Fibroblast of mammary gland (primary cell): Measurements from ENCODE around the gene ACBD5.

ENCODE experiments used
- DNase-seq: peaks from one replicate; pipeline ENCODE4 v3.0.0-alpha.2; 2010; ENCODE audit warnings: low read depth
- H3K4me3 ChIP-seq: 2 replicates; pipeline ENCODE4 v1.5.1; 2011; ENCODE audit warnings: low read depth, mild to moderate bottlenecking, low read length, moderate library complexity; ENCODE audit not compliant: control insufficient read depth
- CTCF ChIP-seq: conservative IDR thresholded peaks from 2 replicates; pipeline ENCODE4 v1.5.1; 2011; ENCODE audit warnings: low read depth, low read length, inconsistent platforms; ENCODE audit not compliant: control insufficient read depth, insufficient read depth

The ACBD5 gene

GRCh38 chr10:27223964-27224363 is 16.6 kb downstream of the ACBD5 start:
- DNase-seq = peak; percentile 48
- peak; percentile 45 for TF ChIP-seq CTCF

GRCh38 chr10:27207350-27207749 is 33.2 kb downstream of the ACBD5 start:
- no peak overlapping the region for H3K4me3 ChIP-seq
- peak; percentile 4 for DNase-seq
- no peak for TF ChIP-seq CTCF

More at GRCh38 chr10:27223964-27224363, 16.6 kb downstream of the ACBD5 start:
- no peak overlapping the region for H3K4me3 ChIP-seq

GRCh38 chr10:27203806-27204205 is 36.8 kb downstream of the ACBD5 start:
- no peak for TF ChIP-seq CTCF
- DNase-seq = no peak
- H3K4me3 ChIP-seq = no peak overlapping the region

GRCh38 chr10:27197980-27198620 is 42.5 kb downstream of the ACBD5 start:
- no peak for TF ChIP-seq CTCF
- DNase-seq = no peak
- H3K4me3 ChIP-seq = no peak overlapping the region

GRCh38 chr10:27192284-27192683 is 48.3 kb downstream of the ACBD5 start:
- peak; percentile 97 for DNase-seq
- H3K4me3 ChIP-seq = no peak overlapping the region
- TF ChIP-seq CTCF = no peak

- no peak for DNase-seq
- H3K4me3 ChIP-seq = no peak overlapping the region
- TF ChIP-seq CTCF = no peak
Measured at GRCh38 chr10:27190508-27190907, 50.1 kb downstream of the ACBD5 start.

GRCh38 chr10:27188897-27189296 is 51.7 kb downstream of the ACBD5 start:
- DNase-seq = no peak
- no peak overlapping the region for H3K4me3 ChIP-seq
- no peak for TF ChIP-seq CTCF
